Ureter (tissue), 1 donor: Measurements from ENCODE around the gene THBD. TPM values are rescaled to one million over a fixed set of nuclear protein-coding genes. Genes with fewer than 3 reads are reported as not detected.

Source experiments
- DNase-seq: peaks from one replicate; pipeline ENCODE4 v3.0.0-alpha.2; 2020; ENCODE audit warnings: low spot score
- total RNA-seq: library from RNA; stranded (reverse); gene quantifications from one replicate; pipeline ENCODE4 v1.2.4, GENCODE V29; 2023
- donor health status: DM: yes; HTN: yes; CAD: no.

The THBD gene
- total RNA-seq, 1 donor from 2014 or later, result 35.4 TPM

DNA sequence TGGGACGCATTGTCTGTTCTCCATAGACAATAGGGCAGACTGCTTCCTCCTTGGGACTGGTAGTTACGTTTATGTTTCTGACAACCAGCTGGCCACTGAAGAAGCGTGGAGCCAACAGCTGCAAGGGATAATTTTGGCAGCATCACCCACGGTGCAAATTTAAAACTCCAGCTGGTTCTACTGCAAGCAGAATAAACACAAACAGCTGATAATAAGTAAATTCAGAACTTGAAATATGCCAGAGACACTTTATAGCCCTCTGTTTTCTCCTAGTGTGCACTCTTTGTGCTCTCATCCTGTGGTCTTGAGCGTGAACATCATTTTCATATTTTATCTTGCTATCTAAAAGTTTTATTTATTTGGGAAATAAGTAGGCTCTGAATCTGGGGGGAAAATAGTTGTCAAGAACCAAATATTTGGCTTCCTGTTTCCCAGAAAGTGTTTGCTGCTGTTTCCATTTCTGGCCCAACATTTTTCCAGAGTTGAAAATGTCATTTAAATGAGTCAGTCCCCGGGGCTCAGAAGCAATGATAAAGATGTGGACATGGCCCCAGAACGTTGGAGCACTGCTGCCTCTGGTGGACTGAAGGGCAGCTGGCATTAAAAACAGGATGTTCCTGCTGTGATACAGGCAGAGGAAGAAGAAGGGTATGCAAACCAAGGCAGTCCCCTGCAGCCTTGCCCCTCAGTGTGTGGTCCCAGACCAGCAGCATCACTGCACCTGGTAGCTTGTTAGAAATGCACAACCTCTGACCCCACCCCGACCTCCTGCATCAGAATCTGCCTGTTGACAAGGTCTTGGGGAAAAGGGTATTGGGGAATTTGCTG, 12.5 kb upstream of the THBD start:
- peak; percentile 67 for DNase-seq

DNA sequence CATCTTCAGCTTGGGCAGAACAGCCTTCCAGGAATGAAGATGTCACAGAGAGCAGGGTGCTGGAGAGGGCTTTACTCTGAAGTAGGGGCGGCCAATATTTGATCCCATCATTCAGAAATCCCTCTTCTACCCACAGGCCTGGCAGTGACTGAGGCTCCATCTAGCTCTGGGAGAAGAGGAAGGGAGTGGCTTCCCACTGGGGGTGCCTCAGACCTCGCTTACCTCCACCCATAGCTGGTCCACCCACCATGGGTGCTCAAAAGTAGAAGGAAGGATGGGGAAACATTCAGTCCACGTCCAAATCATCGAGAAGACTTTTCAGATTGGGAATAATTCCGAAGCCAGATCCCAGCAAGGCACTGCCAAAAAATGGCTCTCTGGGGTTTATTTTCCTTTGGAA, 11.8 kb upstream of the THBD start:
- DNase-seq, result no peak

DNA sequence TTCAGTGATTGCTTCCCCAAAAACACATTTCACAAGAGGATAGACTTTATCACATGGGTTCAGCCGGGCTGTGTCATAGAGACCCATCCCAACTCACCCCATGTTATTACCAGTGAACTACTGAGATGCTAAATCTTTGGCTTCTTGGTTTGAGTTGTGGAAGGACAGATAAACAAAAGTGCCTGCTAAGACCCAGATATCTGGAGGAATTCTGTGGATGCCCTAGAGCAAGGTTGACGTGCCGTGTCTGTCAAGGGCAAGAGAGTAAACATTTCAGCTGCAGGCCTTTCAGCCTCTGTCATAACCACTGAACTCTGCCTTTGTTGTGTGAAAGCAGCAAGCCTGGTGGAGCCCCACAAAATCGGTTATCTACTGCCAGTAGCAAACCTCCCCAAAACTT, 11.2 kb upstream of the THBD start:
- DNase-seq, result no peak

DNA sequence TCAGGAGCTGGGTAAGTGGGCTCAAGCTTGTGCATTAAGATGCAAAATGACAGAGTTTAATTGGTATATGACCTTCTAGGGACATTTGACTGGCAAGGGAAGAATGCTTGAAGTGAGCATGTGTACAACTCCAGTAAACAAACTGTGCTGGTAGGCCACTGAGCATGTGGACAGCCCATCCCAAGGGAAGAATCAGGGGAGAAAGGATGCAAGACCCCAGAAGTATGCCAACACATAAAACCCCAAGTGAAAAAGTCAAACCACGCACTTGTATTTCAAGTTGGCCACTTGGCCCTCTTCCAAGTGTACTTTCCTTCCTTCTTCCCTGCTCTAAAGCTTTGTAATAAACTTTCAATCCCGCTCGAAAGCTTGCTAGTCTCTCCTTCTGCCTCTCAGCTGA, 10.4 kb upstream of the THBD start:
- no peak for DNase-seq

DNA sequence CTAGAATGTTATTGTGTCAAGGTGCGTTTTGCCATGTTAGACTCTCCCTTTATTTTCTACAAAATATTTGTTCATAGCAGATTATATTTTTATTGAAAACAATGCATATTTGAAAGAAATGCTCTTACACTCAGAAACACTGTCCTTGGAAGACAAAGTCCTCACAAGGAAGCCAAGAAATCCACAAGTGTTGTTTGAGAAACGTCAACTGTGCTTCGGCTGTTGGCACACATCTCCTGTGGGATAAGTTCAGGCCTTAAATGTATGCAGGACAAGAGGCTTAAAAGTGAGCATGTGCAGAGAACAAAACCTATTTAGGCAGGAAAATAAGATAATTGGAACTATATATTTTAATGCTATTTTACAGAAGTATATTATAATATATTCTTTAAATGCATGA, 9.5 kb upstream of the THBD start:
- DNase-seq, result no peak

DNA sequence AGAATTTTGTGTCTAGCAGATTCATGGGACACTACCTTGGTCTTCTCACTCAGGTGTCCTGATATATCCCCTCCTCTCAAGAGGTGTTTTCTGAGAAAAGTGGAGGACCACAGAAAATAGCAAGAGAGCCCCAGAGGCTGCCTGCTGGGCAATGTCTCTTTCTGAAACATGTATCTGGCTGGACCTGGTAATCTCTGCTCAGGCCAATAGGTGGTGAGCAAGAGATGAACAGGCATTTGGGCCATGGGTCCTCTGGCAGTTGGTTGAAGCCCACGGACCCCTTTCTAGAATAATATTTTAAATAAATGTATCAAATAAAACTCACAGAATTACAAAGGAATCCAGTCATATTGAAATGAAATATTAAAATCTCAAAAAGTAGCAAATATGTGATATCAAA, 8.8 kb upstream of the THBD start:
- no peak for DNase-seq

DNA sequence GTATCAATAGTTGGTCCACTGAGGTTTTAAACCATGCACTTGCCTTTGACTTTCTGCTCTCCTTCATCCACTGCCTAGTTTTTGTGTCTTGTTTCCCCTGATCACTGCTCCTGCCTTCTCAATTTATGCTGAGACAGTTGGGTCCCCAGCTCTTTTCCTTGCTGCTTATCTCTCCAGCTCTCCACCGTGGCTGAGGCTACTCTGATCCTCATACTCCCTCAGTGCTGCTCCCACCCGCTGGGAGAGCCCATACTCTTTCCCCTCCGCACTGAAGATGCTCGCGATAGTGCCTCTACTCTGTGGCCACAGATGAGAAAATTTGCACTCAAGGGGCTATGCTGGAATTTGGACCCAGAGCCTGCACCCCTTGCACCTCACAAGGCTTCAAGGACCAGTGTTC, 3.4 kb upstream of the THBD start:
- DNase-seq, result no peak

DNA sequence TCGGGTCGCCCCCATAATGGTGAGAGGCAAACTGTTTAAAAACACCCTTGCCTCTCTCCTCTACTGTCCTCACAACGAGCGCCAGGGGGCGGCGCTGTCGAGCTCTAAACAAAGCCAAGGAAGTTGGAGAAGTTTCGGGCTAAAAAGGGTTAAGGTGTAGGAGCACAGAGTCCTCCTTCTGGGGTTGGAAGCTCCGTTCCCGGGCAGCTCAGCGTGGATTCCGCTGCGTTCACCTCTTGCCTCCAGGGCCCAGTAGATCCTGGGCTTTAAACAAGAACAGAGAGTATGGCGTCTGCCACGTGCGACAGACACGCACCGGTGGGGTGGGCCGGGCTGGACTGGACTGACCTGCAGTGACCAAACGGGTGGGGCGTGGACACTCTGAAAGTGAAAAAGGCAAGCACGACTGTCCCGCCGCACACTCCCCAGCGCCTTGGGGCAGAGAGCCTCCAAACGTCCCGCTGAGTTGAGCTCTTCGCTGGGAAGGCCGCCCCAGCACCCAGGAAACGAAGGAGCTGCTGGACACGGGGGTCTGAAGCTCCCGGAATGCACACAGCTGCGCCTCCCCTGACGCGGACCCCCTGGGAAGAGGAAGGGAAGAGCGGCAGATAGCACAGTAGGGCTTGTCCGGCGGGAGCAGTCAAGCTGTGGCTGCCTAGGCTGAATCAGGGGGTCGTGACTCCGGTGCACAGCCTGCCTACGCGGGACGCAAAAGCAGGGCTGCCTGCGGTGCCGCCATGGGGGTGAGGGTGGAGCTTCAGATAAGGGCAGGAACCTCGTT, 1.6 kb upstream of the THBD start:
- DNase-seq, result peak; percentile 91

DNA sequence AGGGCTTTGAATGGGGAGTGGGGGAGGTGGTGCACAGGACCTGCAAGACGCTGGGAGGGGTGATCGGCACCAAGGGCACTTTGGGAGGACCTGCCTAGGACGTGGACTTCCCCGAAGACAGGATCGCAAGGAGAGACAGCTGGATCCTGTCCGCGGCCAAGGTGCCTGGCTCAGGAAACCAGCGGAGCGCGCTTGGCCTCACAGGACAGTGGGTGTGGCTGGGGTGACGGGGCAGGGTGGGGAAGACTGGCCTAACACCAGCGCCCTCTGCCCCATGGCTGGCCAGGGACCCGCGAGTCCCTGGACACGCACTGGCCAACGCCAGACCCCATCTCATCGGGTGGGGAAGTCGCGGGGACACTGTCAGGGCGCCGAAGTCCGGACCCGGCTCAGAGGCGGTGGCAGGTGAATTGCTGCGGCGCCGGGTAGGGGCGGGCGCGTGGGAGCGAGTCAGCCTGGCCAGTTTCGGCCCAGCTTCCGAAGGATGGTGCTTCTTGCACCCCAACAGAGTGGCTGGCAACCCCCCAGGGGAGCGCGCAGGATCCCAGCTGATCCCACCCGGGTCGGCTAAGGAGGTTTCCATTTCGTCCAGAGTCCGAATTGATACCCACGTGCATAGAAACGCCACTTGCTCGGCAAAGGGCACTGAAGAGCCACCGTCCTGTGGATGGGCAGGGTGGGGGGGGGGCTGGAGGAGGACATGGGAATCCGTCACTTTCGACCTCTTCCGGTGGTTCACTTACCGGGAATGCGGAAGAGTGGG, 785 bp upstream of the THBD start:
- DNase-seq, result peak; percentile 75

DNA sequence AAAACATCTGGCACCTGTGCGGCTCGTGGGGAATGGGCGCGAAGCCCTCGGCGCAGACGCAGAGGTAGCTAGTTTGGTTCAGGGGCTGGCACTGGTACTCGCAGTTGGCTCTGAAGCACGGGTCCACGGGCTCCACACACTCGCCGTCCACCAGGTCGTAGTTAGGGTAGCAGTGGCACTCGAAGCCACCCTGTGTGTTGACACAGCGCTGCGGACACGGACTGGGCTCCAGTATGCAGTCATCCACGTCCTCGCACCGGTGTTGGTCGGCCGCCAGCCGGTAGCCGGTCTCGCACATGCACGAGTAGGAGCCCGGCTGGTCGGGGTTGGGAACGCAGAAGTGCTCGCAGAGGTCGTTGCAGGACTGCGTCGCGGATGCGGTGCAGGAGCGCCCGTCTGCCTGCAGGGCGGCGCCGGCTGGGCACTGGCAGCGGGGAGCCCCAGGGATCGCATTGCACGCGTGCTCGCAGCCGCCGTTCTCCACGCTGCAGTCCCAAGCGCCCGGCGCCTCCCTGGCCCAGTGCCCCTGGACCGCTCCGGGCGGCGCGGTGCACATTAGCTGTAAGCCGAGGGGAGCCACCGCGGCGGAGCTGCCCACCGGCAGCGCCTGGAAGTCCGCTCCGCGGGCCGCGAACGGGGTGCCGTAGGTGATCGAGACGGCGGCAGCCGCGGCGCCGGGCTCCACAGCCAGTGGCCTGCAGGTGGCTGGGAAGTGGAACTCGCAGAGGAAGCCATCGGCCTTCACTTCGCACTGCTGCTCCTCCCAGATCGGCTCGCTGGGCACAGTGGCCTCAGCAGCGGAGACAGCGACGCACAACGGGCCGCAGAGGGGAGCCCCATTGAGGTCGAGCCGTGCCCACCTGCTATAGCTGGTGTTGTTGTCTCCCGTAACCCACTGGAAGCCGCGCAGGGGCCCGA, 930 bp downstream of the THBD start:
- DNase-seq, result peak; percentile 69

DNA sequence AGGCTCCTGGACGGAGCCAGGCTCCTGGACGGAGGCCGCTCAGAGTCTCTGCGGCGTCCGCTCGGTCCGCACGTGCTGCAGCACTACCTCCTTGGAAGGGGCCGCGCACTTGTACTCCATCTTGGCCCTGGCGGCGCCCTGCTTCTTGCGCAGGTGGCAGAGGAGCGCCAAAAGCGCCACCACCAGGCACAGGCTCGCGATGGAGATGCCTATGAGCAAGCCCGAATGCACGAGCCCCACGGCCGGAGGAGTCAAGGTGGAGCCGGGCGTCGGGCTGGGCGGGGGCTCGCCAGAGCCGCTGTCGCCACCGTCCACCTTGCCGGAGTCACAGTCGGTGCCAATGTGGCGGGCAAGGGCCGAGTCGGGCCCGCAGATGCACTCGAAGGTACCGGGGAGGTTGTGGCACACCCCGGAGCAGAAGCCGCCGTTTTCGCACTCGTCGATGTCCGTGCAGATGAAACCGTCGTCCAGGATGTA, 1.7 kb downstream of the THBD start:
- DNase-seq, result no peak

DNA sequence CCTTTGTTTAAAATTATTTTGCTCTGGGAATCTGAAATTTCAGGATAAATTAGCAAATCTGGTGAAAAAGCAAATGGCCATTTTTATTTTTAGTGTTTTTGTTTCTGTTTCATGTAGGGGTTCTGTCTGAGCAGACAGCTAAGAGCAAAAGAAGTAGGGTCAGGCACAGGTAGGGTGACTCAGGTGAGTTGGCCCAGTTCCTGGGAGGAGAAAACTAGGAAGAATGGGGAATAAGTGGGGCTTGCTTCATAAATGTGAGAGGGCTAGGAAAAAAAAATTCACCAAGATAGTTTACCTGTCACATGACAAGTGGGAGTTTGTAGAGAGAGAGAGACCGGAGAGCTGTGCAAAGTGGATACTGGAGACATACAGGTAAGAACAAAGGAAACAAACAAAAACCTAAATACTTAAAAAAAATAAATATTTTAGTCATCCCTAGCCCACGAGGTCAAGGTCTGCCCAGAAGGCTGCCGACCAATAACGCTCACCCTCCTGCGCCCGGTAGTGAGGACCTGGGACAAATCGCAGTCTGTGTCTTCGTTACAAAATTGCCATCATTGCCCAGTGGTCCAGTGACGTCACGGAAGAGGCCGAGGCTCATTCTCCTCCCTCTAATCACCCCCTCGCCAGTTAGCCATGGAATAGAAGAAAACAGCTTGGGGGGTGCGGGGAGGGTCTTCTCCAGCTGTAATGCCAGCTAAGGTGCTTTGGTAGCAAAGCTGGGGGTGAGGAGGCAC, 2.3 kb downstream of the THBD start:
- DNase-seq, result no peak

DNA sequence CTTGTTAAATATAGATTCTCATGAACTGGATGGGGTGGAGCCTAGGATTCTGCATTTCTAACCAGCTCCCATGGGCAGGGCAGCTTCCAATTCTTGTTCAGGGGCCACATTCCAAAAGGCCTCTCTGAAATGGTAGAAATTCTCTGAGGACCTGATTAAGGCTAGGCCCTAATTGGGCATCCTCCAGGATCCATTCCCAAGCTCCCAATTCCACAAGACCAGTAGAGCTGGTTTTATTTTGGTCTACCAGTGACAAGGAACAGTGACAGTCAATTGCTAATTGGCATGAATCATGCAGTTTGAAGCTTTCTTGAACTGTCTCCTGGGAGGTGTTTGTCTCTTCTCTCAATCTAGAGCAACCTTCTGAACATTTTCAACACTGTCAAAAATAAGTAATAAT, 3.0 kb downstream of the THBD start:
- no peak for DNase-seq

DNA sequence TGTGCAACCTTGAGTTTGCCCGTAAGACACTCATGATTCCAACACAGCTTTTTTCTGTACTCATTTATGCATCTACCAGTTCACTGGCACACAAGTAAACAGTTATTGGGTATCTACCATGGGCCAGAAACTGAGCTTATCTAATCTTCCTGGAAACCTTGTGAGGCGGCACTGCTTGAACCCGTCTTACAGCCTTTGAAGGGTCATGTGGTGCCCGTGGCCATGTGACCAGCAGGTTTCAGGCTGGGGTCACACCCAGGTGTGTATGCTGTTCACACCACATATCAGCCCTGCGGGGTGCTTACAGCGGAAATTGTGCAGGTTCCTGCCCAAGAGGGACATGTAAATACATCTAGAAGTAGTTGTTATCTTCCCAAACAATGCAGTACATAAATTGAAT, 6.1 kb downstream of the THBD start:
- no peak for DNase-seq

DNA sequence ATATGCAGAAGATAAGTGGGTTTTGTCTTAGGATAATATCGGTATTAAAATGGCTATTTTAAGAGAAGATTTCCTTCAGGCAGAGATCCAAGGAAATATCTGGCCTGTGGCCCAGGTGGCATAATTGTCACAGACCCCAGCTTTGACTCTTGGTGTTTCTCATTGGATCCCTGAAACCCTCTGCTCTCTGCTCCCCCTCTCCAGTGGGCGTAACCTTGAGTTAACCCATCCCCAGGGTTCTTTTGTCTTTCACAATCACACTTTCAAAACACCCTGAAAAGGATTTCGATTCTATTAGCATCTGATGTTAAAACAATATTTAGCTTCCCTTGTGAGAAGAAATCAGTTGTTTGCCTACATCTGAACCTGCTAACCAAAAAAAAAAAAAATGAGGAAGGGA, 7.2 kb downstream of the THBD start:
- no peak for DNase-seq

DNA sequence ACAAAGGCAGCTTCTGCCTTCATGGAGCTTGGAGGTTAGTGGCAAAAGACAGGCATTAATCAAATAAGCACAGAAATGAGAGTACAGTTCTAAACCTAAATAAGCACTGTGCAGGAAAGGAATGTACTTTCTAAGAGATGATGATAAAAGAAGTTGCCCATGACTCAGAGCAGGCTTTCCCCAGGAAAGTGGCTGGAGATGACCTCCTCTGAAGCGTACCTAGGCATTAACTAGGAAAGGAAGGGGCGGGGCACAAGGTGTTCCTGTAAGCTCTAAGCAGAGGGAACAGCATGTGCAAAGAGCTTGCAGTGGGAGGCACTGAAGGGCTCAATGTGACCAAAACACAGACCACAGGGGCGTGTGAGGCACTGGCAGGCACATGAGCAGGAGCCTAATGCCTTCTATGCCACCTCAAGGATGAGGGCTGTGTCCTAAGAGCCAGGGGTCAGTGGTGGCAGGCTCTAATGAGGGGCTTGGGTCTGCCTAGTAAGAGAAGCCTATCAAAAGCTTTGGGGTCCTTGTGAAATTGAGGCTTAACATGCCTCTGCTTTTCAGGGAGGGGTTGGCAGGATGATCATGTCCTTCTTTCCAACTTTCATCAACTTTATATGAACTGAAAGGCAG, 9.5 kb downstream of the THBD start:
- DNase-seq, result no peak

DNA sequence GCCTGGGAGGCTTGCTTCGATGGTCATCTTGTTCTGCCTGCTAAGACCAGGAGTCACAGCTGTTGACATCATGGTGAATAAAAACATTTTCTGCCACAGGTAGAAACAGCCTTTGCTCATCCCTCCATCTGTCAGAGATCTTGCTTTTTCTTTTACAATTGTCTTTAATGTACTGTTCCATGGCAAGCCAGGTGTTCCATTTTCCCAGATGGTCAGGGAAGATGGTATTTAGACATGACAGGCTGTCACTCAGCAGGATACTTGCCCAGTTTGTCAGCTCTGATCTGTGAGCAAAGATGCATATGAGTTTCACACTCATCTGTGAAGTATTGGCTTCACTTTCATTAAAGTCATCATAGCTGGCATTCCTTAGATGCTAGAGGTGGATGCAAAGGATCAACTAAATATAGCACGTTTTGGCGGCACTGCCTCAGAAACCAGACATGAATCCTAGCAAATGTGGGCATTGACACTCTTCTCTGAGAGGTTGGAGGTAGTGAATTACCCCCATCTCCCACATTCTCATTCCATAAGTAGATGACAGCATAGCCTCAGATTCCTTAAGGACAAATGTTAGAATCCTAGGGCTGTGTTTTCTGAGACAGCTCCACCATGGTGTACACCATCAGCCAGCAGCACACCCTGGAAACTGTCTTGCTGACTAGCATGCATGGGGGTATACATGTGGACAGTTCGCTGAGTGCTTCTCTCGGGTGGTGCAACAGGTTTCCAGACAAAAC, 10.2 kb downstream of the THBD start:
- no peak for DNase-seq

DNA sequence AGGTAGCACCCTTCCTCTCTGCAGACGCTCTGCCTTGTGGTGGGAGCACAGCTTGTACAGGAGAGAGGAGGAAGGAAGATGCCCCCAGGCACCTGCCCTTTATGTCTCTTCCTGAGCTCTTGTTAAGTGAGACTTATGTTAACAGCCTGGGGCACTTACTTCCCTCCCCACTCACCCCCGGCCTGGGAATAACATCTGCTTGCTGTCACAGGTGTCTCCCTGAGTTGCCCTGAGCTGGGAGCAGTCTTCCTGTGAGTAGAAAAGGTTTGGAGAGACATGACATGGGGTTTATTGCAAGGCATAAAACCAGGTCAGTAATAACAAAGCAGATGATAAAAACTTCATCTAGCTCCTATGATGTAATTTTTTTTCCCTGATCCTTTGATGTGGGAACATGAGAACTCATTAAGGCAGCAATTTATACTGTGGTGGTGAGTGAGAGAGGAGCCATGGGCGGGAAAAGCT, 12.4 kb downstream of the THBD start:
- DNase-seq, result no peak

DNA sequence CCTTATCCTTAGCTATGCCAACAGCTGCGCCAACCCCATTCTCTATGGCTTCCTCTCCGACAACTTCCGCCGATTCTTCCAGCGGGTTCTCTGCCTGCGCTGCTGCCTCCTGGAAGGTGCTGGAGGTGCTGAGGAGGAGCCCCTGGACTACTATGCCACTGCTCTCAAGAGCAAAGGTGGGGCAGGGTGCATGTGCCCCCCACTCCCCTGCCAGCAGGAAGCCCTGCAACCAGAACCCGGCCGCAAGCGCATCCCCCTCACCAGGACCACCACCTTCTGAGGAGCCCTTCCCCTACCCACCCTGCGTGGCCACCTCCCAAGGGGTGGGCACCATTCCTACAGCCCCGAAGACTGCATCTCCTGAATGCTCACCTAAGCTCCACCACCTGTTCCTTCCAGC, 13.1 kb downstream of the THBD start:
- DNase-seq, result no peak
